Activated B cell treated with CpG ODN at 0.5 μM for 24 hours (primary cell): Measurements from ENCODE around the gene ASXL3. TPM values are rescaled to one million over a fixed set of nuclear protein-coding genes. Genes with fewer than 3 reads are reported as not detected.

Source experiments
- ATAC-seq: fragments of 200-7000 bp; cut with Tn5 transposase; one replicate; pipeline ENCODE4 v1.10.0; 2021; ENCODE audit warnings: low read depth, mild to moderate bottlenecking, moderate library complexity
- CTCF ChIA-PET: fragments of 350-600 bp; sonication (Branson Sonifier 250); formaldehyde crosslinking; loops from one replicate; lab custom pipeline; 2021; ENCODE audit warnings: antibody characterized with exemption; lab: Charles Lee
- POLR2A ChIA-PET: fragments of 350-600 bp; sonication (Branson Sonifier 250); formaldehyde crosslinking; loops from one replicate; lab custom pipeline; 2021; ENCODE audit warnings: antibody characterized with exemption; lab: Charles Lee
- DNase-seq: peaks from one replicate; pipeline ENCODE4 v3.0.0; 2022
- H3K27ac Mint-ChIP-seq: one replicate; pipeline ENCODE4 v1.8.0; 2020; ENCODE audit warnings: mixed read lengths
- H3K27me3 Mint-ChIP-seq: one replicate; pipeline ENCODE4 v1.8.0; 2021; ENCODE audit warnings: mixed read lengths
- H3K36me3 Mint-ChIP-seq: one replicate; pipeline ENCODE4 v1.8.0; 2021; ENCODE audit warnings: low read depth, mixed read lengths
- H3K4me1 Mint-ChIP-seq: one replicate; pipeline ENCODE4 v1.8.0; 2021; ENCODE audit warnings: mixed read lengths
- H3K4me3 Mint-ChIP-seq: one replicate; pipeline ENCODE4 v1.8.0; 2020; ENCODE audit warnings: mild to moderate bottlenecking, mixed read lengths
- H3K9me3 Mint-ChIP-seq: one replicate; pipeline ENCODE4 v1.8.0; 2020; ENCODE audit warnings: mixed read lengths
- intact Hi-C: fragments of 100-400 bp; cut with micrococcal nuclease; formaldehyde crosslinking; loops from one replicate; pipeline ENCODE4 v1.15.1; 2024
- total RNA-seq: library from RNA; stranded (reverse); gene quantifications from 2 replicates; pipeline ENCODE4 v1.2.3, GENCODE V29; 2022
- TF ChIP-seq, protein P1 (sequence below): fragments of 200-600 bp; IDR thresholded peaks from one replicate; pipeline ENCODE4 v1.8.0; 2022; ENCODE audit warnings: antibody characterized with exemption, mild to moderate bottlenecking

The ASXL3 gene
- total RNA-seq, 1 donor from 2014 or later, result not detected

DNA sequence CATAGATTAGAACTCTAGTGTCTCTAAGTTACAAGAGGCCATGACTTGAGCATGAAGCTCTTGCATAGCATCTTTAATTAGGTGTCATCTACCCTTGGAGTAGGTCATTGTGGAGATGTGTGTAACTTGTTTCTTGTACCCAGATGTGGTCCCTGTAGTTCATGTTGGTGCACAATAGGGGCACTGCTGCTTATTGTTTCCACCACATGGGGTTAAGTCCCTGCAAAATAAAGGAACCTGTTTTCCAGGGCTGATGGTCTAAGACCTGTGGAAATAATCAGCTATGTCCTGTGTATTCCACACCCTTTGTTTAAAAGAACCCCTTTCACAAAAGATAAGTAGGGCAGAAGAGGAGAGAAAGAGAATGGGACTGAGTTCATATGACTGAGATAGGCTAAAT is 28.6 kb downstream of the ASXL3 start:
- Mint-ChIP-seq H3K4me3 (no peak overlapping the region), H3K27ac (no peak overlapping the region), H3K9me3 (no peaks in the 10 kb centered on the region), H3K27me3 (no peaks in the 10 kb centered on the region), H3K4me1 (no peaks in the 10 kb centered on the region), H3K36me3 (no peaks in the 10 kb centered on the region)
- ChIA-PET CTCF (no interaction called here), POLR2A (no interaction called here)
- ATAC-seq (no peak), DNase-seq (no peak)
- TF ChIP-seq, protein P1, sequence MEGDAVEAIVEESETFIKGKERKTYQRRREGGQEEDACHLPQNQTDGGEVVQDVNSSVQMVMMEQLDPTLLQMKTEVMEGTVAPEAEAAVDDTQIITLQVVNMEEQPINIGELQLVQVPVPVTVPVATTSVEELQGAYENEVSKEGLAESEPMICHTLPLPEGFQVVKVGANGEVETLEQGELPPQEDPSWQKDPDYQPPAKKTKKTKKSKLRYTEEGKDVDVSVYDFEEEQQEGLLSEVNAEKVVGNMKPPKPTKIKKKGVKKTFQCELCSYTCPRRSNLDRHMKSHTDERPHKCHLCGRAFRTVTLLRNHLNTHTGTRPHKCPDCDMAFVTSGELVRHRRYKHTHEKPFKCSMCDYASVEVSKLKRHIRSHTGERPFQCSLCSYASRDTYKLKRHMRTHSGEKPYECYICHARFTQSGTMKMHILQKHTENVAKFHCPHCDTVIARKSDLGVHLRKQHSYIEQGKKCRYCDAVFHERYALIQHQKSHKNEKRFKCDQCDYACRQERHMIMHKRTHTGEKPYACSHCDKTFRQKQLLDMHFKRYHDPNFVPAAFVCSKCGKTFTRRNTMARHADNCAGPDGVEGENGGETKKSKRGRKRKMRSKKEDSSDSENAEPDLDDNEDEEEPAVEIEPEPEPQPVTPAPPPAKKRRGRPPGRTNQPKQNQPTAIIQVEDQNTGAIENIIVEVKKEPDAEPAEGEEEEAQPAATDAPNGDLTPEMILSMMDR, result no peak
- intact Hi-C loops, result no loop called here

DNA sequence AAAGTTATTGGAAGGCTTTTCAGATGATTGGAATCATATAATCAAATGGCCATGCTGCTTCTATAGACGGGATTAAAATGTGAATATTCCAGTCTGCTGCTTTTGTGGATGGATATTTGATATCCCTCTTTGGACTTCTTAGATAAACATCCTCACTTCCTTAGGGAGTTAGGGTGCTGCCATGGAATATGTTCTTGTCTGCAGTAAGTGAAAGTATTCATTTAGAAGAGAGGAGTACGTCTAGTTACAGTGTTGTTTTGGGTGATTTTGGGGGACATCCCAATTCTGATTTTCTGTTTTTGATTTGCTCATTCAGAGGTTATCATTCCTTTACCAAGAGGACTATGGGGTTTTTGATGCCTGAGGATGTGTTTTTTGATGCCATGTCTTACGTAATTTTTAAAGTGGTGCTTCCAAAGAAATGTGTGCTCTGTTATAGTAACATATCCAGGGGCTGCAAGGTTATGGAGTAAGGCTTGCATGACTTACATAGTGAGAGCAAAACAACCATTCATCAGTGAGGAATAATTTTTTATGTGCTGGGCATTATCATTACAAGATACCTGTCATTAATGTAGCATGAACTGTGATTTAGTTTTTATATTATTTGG is 33.6 kb downstream of the ASXL3 start:
- DNase-seq (no peak), ATAC-seq (no peak)
- Mint-ChIP-seq H3K27ac (no peak overlapping the region), H3K27me3 (no peaks in the 10 kb centered on the region), H3K9me3 (no peaks in the 10 kb centered on the region), H3K4me1 (no peaks in the 10 kb centered on the region), H3K36me3 (no peaks in the 10 kb centered on the region), H3K4me3 (no peak overlapping the region)
- TF ChIP-seq, protein P1, result no peak
- CTCF ChIA-PET, result no interaction called here
- intact Hi-C loops, result no loop called here
- POLR2A ChIA-PET, result no interaction called here

DNA sequence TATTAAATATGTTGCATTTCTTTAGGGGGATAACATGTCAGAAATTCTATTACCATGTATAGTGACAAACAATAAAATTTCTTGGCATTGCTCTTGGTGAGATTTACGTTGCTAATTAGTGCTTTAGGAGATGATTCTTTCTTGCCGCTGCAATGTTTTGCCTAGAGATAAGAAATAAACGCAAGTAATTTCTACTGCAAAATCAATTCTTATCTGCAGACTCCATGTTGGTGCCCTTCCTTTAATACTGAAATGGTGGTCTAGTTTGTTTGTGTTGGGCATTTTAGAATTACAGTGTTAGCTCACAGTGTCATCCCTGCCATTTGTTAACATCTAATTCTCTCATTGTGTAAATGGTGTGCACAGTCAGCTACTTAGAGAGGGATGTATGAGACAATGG is 34.6 kb downstream of the ASXL3 start:
- no peak overlapping the region for H3K4me3 Mint-ChIP-seq
- POLR2A ChIA-PET, result no interaction called here
- H3K9me3 Mint-ChIP-seq, result no peaks in the 10 kb centered on the region
- no peaks in the 10 kb centered on the region for H3K27me3 Mint-ChIP-seq
- ATAC-seq, result no peak
- no peaks in the 10 kb centered on the region for H3K4me1 Mint-ChIP-seq
- H3K27ac Mint-ChIP-seq, result no peak overlapping the region
- no peak for DNase-seq
- no peaks in the 10 kb centered on the region for H3K36me3 Mint-ChIP-seq
- intact Hi-C loops, result no loop called here
- TF ChIP-seq, protein P1, result no peak
- CTCF ChIA-PET, result no interaction called here

DNA sequence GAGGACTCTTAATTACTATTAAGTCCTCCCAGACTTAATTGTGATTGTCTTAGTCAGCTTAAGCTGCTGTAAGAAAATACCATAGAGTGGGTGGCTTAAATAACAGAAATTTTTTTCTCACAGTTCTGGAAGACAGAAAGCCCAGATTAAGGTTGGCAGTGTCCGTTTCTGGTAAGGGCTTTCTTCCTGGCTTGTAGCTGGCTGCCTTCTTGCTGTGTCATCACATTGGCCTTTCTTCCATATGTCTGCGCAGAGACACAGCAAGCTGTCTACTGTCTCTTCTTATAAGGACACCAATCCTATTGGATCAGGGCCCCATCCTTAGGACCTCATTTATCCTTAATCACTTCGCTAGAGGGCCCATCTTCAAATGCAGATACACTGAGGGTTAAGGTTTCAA is 38.5 kb downstream of the ASXL3 start:
- TF ChIP-seq, protein P1, result no peak
- POLR2A ChIA-PET, result no interaction called here
- no peak overlapping the region for H3K4me3 Mint-ChIP-seq

DNA sequence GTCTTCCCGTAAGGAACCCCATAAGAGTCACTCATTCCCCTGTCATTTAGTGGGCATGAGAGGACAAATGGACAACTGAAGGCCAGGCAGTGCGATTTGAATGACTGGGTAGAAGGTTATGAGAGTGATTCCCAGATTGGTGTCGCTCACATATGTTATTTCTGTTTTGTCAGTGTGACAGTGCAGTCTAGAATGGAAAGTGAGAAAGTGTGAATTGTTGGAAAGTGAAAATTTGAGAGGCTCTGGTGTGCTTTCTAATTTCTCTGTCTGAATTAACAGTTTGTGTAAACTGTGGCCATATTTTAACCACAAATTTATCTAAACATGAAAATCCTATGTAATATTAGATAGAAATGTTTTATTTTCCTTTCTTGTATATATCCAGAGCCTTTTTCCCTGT is 49.1 kb downstream of the ASXL3 start:
- H3K4me1 Mint-ChIP-seq, result no peaks in the 10 kb centered on the region
- no peak overlapping the region for H3K4me3 Mint-ChIP-seq
- H3K36me3 Mint-ChIP-seq, result no peaks in the 10 kb centered on the region
- H3K27ac Mint-ChIP-seq, result no peak overlapping the region
- DNase-seq, result no peak
- no peaks in the 10 kb centered on the region for H3K9me3 Mint-ChIP-seq
- CTCF ChIA-PET, result no interaction called here
- POLR2A ChIA-PET, result no interaction called here
- no peak for ATAC-seq
- intact Hi-C loops, result no loop called here
- TF ChIP-seq, protein P1, result no peak
- no peaks in the 10 kb centered on the region for H3K27me3 Mint-ChIP-seq

More for the DNA sequence above, 38.5 kb downstream of the ASXL3 start:
- CTCF ChIA-PET, result no interaction called here
- ATAC-seq (no peak), DNase-seq (no peak)
- intact Hi-C loops, result no loop called here
- no peaks in the 10 kb centered on the region for H3K27me3 Mint-ChIP-seq
- H3K4me1 Mint-ChIP-seq, result no peaks in the 10 kb centered on the region
- H3K9me3 Mint-ChIP-seq, result no peaks in the 10 kb centered on the region
- no peaks in the 10 kb centered on the region for H3K36me3 Mint-ChIP-seq
- no peak overlapping the region for H3K27ac Mint-ChIP-seq
